GM12873 (cell line): Measurements from ENCODE around the gene IP6K2.

Experiments used
- CTCF ChIP-seq: IDR thresholded peaks from 2 replicates; pipeline ENCODE4 v1.5.1; 2012; ENCODE audit warnings: low read depth, mild to moderate bottlenecking, moderate library complexity, low read length, control low read depth; ENCODE audit not compliant: insufficient read depth; ENCODE audit errors: missing control alignments

IP6K2 gene

GRCh38 chr3:48651771-48652170 is 65.2 kb downstream of the IP6K2 start:
- TF ChIP-seq CTCF: no peak

GRCh38 chr3:48650723-48651122 is 66.3 kb downstream of the IP6K2 start:
- TF ChIP-seq CTCF: no peak

GRCh38 chr3:48648188-48648850 is 68.7 kb downstream of the IP6K2 start:
- TF ChIP-seq CTCF: no peak

- no peak for TF ChIP-seq CTCF
These were observed 69.3 kb downstream of the IP6K2 start for GRCh38 chr3:48647714-48648113.

- no peak for TF ChIP-seq CTCF
These were observed 71.9 kb downstream of the IP6K2 start for GRCh38 chr3:48644898-48645760.

GRCh38 chr3:48642605-48643004 is 74.4 kb downstream of the IP6K2 start:
- TF ChIP-seq CTCF: no peak

- no peak for TF ChIP-seq CTCF
These were observed 75.6 kb downstream of the IP6K2 start for GRCh38 chr3:48641396-48641795.
